ENCODE data around the gene ZNF503. TPM values are rescaled to one million over a fixed set of nuclear protein-coding genes. Genes with fewer than 3 reads are reported as not detected.

Gene ZNF503
- total RNA-seq, 1 donor, result 7.8 TPM

DNA sequence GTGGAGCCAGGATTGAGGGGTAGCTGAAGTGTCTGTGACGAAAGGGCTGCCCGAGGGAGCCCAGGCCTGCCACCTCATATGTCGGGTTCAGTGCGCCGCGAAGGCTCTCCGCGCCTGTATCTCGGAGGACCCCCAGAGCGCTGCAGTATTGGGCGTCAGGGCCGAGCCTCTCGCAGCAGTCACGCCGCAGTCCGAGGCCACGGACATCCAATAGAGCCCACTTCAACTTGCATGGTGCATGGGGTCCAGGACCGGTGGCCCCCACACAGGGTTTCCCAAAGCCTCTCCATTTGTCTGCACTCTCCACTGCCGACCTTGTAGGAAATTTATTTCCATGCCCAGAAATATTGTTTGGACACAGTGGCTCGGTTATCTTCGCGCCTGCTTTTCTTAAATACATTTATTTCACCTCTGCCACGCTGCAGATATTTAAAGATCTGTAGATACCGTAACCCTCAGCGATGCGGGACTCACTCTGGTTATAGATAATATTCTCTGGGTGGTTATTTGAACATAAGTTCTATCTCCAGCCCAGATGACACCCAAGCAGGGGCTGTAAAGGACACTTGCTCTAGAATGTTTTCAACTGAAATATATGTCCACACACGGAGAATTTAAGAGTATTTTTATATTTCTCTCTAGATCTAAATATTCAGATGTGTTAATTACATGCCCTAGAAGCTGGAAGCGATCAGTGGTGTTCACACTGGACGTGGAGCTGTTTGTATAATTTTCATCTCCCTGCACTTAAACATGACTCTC, 5.1 kb upstream of the ZNF503 start:
- TF ChIP-seq, protein P1, sequence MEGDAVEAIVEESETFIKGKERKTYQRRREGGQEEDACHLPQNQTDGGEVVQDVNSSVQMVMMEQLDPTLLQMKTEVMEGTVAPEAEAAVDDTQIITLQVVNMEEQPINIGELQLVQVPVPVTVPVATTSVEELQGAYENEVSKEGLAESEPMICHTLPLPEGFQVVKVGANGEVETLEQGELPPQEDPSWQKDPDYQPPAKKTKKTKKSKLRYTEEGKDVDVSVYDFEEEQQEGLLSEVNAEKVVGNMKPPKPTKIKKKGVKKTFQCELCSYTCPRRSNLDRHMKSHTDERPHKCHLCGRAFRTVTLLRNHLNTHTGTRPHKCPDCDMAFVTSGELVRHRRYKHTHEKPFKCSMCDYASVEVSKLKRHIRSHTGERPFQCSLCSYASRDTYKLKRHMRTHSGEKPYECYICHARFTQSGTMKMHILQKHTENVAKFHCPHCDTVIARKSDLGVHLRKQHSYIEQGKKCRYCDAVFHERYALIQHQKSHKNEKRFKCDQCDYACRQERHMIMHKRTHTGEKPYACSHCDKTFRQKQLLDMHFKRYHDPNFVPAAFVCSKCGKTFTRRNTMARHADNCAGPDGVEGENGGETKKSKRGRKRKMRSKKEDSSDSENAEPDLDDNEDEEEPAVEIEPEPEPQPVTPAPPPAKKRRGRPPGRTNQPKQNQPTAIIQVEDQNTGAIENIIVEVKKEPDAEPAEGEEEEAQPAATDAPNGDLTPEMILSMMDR (IDR thresholded peaks at IDR 0.05; ENCODE audit: insufficient read depth, low read depth, low read length), result no peak
- no peak for DNase-seq (ENCODE audit: low read depth)
- H3K4me3 ChIP-seq (ENCODE audit: low read depth, low read length), result no peak overlapping the region

DNA sequence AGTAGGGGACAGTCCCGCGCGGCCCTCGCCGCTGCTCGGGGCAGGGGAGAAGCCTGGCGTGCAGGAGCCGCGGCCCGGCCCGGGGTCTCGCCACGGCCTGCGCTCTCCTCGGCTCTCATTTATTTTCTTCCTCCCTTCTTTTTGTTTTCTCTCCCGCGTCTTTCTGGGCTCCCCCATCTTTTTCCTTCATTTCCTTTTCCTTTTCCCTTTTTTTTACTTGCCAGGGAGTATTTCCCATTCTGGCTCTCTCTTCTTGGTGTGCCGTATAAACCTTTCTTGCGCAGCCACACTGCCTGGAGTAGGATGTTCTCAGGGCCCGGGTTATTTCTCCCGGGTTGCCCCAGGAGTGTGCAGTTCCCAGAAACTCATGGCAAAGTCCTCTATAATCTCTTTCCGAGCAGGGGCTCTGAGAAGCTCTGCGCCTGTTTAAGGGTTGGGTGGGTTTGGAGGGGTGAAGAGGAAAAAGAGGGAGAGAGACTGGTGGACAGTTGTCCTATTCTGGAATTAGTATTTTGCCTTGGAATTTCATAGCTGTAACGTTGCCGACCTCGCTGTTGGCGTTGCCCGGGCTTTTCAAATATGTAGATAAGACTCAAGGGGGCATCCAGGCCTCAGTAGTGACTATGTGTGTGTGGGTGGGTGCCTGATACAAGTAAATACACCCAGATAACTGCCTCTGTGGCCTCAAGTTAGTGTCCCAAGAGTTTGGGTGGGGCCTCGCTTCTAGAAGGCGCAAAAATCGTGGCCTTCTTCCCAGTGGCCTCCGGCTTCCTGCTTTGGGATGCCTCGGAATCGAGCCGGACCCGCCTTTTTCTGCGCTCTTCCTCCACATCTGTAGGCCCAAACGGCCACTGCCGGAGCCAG, 4.3 kb upstream of the ZNF503 start:
- DNase-seq (ENCODE audit: low read depth), result no peak
- TF ChIP-seq, protein P1 (IDR thresholded peaks at IDR 0.05; ENCODE audit: insufficient read depth, low read depth, low read length), result no peak
- no peak overlapping the region for H3K4me3 ChIP-seq (ENCODE audit: low read depth, low read length)

DNA sequence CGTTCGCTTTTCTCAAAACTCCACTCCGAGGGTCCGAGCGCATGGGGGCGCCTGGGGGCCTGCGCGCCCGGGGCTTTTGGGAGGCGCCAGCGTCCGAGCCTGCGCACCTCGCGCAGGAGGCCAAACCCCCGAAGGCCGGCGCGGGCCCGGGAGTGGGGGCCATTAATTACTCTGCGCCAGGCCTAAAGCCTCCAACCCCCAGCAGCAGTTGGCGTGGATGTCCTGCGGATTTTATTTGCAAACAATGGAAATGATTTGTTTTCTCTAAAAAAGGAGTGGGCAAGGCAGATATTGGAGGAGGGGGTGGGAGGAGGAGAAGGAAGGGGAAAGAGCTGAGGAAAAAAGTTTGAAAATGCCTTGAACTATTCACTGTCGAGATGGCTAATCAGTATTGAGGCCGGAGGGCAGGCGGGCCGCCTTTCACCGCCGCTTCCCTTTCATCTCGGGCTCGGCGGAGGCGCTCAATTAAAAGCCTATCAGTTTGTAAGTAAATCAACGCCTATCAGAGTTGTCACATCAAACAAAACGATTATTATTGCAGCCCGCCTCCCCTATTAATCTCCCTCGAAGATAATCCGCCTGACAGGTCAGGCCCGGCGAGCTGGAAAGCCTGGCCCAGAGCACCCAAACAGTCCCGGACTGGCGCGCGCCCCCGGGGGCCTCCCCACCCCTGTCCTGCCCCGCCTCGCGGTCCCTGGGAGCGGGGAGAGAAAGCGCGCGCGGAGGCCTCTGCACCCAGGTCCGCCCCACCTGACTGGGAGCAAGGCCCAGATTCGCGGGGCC, 3.4 kb upstream of the ZNF503 start:
- DNase-seq (ENCODE audit: low read depth), result no peak
- H3K4me3 ChIP-seq (ENCODE audit: low read depth, low read length), result no peak overlapping the region
- TF ChIP-seq, protein P1 (IDR thresholded peaks at IDR 0.05; ENCODE audit: insufficient read depth, low read depth, low read length), result no peak

DNA sequence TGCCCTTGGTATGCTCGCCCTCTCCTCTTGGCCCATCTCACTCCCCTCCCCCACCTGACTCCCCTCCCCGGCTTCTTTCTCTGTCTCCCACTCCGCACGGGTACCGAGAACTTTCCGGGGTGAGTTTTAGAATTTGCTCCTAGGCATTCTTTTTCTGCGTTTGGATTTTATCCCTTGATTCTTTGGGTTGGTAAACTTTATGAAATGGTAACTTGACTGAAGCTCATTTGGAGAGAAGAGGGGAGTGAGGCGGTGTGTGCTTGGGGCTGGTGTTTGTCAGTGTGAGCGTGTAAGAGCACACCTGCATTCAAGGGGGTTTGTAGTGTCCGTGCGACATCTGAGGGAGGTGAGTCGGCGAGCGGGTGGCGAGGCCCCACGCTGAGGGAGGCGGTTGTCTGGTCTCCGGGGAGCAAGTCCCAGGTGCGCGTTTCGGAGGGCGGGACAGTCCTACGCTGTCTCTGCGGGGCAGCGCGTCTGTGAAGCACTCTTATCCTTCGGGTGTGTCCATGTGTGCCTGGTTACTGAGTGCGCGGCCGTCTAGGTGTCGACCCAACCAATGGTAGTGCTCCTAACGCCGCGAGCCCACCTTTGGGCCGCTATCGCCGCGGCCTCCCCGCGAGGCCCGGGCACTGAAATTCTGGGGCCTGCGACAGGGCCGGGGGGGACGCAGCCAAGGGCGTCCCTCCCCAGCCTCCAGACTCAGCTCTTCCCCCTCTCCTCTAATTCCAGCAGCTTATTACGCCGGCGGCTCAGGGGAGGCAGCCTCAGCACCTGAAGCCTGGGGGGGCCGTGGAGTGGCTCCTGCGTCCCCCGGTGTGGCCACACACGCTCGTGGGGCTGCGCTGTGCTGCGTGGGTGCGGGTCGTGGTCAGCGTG, 2.6 kb upstream of the ZNF503 start:
- peak overlapping the region; percentile 92 for H3K4me3 ChIP-seq (ENCODE audit: low read depth, low read length)
- TF ChIP-seq, protein P1 (IDR thresholded peaks at IDR 0.05; ENCODE audit: insufficient read depth, low read depth, low read length), result no peak
- no peak for DNase-seq (ENCODE audit: low read depth)

DNA sequence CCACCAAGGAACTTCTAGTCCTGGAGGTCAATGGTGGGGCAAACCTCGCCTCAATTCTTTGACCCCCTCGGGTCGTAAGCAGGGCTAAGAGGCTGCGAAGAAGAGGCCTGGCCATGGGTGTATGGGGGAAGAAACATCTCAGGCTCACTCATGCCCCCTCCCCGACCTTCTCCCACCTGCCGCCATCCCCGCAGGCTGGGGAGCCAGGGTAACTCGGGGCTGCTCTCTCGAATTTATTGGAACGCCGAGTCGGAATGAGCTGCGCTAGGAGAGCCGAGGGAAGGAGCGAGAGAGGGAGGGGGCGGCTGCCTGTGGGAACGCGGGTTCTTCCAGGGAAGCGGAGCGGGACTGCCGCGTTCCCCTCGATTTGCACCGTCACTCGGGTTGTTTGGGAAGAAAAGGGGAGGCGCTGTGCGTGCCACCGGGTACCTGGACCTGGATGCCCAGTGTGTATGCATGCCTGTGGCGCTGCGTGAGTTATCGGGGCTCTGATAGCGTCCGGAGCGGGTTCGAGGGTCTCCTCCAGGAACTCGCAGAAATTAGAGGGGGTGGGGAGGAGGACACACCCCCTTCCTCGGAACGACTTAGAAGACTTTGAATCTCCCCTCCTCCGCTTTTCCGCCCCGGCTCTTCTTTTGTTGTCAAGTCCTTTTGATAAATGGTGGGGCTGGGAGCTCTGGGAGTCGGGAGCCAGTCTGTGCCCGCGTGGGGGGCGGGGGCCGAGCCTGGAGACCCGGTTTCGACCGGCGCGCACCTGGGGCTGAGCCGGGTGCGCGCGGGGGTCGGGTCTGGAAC, 1.8 kb upstream of the ZNF503 start:
- TF ChIP-seq, protein P1 (IDR thresholded peaks at IDR 0.05; ENCODE audit: insufficient read depth, low read depth, low read length), result no peak
- H3K4me3 ChIP-seq (ENCODE audit: low read depth, low read length), result peak overlapping the region; percentile 92
- DNase-seq (ENCODE audit: low read depth), result no peak

Measured in fibroblast of villous mesenchyme (primary cell).